CD4-positive, alpha-beta T cell treated with Interleukin-10 for 1 hour (primary cell): ENCODE data around the gene LTBP3.

Experiments used
- DNase-seq: peaks from one replicate; pipeline ENCODE4 v3.0.0-alpha.2; 2020

Gene LTBP3

GRCh38 chr11:65505466-65506289, 52.5 kb downstream of the LTBP3 start:
- DNase-seq: peak; percentile 49

GRCh38 chr11:65504674-65505465, 53.3 kb downstream of the LTBP3 start:
- peak; percentile 50 for DNase-seq

- no peak for DNase-seq
Observed at GRCh38 chr11:65503949-65504673, 54.0 kb downstream of the LTBP3 start.

GRCh38 chr11:65503368-65503948, 54.7 kb downstream of the LTBP3 start:
- DNase-seq: peak; percentile 33

- peak; percentile 56 for DNase-seq
Observed at GRCh38 chr11:65502555-65503367, 55.4 kb downstream of the LTBP3 start.

GRCh38 chr11:65502274-65502554, 55.9 kb downstream of the LTBP3 start:
- no peak for DNase-seq

GRCh38 chr11:65501472-65502273, 56.5 kb downstream of the LTBP3 start:
- peak; percentile 46 for DNase-seq

GRCh38 chr11:65501186-65501471, 57.0 kb downstream of the LTBP3 start:
- no peak for DNase-seq

DNA sequence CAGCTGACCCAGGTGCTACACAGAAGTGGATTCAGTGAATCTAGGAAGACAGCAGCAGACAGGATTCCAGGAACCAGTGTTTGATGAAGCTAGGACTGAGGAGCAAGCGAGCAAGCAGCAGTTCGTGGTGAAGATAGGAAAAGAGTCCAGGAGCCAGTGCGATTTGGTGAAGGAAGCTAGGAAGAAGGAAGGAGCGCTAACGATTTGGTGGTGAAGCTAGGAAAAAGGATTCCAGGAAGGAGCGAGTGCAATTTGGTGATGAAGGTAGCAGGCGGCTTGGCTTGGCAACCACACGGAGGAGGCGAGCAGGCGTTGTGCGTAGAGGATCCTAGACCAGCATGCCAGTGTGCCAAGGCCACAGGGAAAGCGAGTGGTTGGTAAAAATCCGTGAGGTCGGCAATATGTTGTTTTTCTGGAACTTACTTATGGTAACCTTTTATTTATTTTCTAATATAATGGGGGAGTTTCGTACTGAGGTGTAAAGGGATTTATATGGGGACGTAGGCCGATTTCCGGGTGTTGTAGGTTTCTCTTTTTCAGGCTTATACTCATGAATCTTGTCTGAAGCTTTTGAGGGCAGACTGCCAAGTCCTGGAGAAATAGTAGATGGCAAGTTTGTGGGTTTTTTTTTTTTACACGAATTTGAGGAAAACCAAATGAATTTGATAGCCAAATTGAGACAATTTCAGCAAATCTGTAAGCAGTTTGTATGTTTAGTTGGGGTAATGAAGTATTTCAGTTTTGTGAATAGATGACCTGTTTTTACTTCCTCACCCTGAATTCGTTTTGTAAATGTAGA, 57.6 kb downstream of the LTBP3 start:
- DNase-seq: peak; percentile 62

GRCh38 chr11:65499713-65500386, 58.3 kb downstream of the LTBP3 start:
- DNase-seq: peak; percentile 47

DNA sequence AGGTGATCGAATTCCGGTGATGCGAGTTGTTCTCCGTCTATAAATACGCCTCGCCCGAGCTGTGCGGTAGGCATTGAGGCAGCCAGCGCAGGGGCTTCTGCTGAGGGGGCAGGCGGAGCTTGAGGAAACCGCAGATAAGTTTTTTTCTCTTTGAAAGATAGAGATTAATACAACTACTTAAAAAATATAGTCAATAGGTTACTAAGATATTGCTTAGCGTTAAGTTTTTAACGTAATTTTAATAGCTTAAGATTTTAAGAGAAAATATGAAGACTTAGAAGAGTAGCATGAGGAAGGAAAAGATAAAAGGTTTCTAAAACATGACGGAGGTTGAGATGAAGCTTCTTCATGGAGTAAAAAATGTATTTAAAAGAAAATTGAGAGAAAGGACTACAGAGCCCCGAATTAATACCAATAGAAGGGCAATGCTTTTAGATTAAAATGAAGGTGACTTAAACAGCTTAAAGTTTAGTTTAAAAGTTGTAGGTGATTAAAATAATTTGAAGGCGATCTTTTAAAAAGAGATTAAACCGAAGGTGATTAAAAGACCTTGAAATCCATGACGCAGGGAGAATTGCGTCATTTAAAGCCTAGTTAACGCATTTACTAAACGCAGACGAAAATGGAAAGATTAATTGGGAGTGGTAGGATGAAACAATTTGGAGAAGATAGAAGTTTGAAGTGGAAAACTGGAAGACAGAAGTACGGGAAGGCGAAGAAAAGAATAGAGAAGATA, 59.0 kb downstream of the LTBP3 start, which contains the start of gene MALAT1:
Gene MALAT1, plus strand, starts transcription at position 69 of the 736 bp plus-strand sequence.
- peak; percentile 97 for DNase-seq

- no peak for DNase-seq
Observed at GRCh38 chr11:65498727-65498976, 59.5 kb downstream of the LTBP3 start.

DNA sequence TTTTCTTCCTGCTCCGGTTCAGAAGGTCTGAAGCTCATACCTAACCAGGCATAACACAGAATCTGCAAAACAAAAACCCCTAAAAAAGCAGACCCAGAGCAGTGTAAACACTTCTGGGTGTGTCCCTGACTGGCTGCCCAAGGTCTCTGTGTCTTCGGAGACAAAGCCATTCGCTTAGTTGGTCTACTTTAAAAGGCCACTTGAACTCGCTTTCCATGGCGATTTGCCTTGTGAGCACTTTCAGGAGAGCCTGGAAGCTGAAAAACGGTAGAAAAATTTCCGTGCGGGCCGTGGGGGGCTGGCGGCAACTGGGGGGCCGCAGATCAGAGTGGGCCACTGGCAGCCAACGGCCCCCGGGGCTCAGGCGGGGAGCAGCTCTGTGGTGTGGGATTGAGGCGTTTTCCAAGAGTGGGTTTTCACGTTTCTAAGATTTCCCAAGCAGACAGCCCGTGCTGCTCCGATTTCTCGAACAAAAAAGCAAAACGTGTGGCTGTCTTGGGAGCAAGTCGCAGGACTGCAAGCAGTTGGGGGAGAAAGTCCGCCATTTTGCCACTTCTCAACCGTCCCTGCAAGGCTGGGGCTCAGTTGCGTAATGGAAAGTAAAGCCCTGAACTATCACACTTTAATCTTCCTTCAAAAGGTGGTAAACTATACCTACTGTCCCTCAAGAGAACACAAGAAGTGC, 60.0 kb downstream of the LTBP3 start:
- peak; percentile 80 for DNase-seq

- DNase-seq: peak; percentile 98
Observed at GRCh38 chr11:65497141-65498041, 60.8 kb downstream of the LTBP3 start.

GRCh38 chr11:65496304-65497140, 61.6 kb downstream of the LTBP3 start:
- DNase-seq: no peak

- DNase-seq: no peak
Observed at GRCh38 chr11:65493367-65494176, 64.6 kb downstream of the LTBP3 start.
